HEK293T (cell line): Measurements from ENCODE around the gene GUK1.
A peak's percentile ranks its signal among the peaks of the same experiment; 100 is the strongest.

Source experiments
- CTCF ChIA-PET: fragments of 350-600 bp; formaldehyde crosslinking; extraction: SDS; loops from one replicate; lab custom pipeline; 2021; ENCODE audit warnings: antibody characterized with exemption, inconsistent platforms; lab: Yijun Ruan, JAX
- POLR2A ChIA-PET: fragments of 350-600 bp; formaldehyde crosslinking; extraction: SDS; loops from one replicate; lab custom pipeline; 2020; ENCODE audit warnings: antibody characterized with exemption, inconsistent platforms; lab: Yijun Ruan, JAX
- DNase-seq: peaks from one replicate; pipeline ENCODE4 v3.0.0; 2012; ENCODE audit warnings: mixed read lengths; ENCODE audit errors: extremely low spot score
- ARNT ChIP-seq: fragments of 450-650 bp; IDR thresholded peaks from 2 replicates; pipeline ENCODE4 v1.6.1; 2017; ENCODE audit warnings: mild to moderate bottlenecking
- BHLHE40 ChIP-seq: fragments of 450-650 bp; IDR thresholded peaks from 2 replicates; pipeline ENCODE4 v1.6.1; 2016; ENCODE audit warnings: mild to moderate bottlenecking, moderate library complexity, borderline replicate concordance
- CTBP1 ChIP-seq: fragments of 450-650 bp; IDR thresholded peaks from 2 replicates; pipeline ENCODE4 v1.6.1; 2016; ENCODE audit warnings: borderline replicate concordance
- ELF4 ChIP-seq: fragments of 450-650 bp; IDR thresholded peaks from 2 replicates; pipeline ENCODE4 v1.6.1; 2017; ENCODE audit warnings: antibody characterized with exemption
- FOXA1 ChIP-seq: fragments of 450-650 bp; IDR thresholded peaks from 2 replicates; pipeline ENCODE4 v1.6.1; 2016; ENCODE audit warnings: mild to moderate bottlenecking
- FOXK2 ChIP-seq: fragments of 450-650 bp; IDR thresholded peaks from 2 replicates; pipeline ENCODE4 v1.6.1; 2016; ENCODE audit warnings: mild to moderate bottlenecking
- FOXM1 ChIP-seq: fragments of 450-650 bp; IDR thresholded peaks from 2 replicates; pipeline ENCODE4 v1.6.1; 2017; ENCODE audit warnings: mild to moderate bottlenecking, borderline replicate concordance
- HDGF ChIP-seq: fragments of 450-650 bp; IDR thresholded peaks from 2 replicates; pipeline ENCODE4 v1.6.1; 2017; ENCODE audit warnings: antibody characterized with exemption, borderline replicate concordance
- L3MBTL2 ChIP-seq: fragments of 450-650 bp; conservative IDR thresholded peaks from 2 replicates; pipeline ENCODE4 v1.6.1; 2016; ENCODE audit warnings: mild to moderate bottlenecking
- LEF1 ChIP-seq: fragments of 450-650 bp; IDR thresholded peaks from 2 replicates; pipeline ENCODE4 v1.6.1; 2017; ENCODE audit warnings: mild to moderate bottlenecking, borderline replicate concordance
- NFRKB ChIP-seq: fragments of 450-650 bp; IDR thresholded peaks from 2 replicates; pipeline ENCODE4 v1.6.1; 2016; ENCODE audit warnings: mild to moderate bottlenecking, moderate library complexity
- SP1 ChIP-seq: fragments of 450-650 bp; IDR thresholded peaks from 2 replicates; pipeline ENCODE4 v1.6.1; 2017
- SUZ12 ChIP-seq: fragments of 450-650 bp; IDR thresholded peaks from 2 replicates; pipeline ENCODE4 v1.6.1; 2016; ENCODE audit warnings: mild to moderate bottlenecking
- TARDBP ChIP-seq: fragments of 450-650 bp; IDR thresholded peaks from 2 replicates; pipeline ENCODE4 v1.6.1; 2016
- ZNF384 ChIP-seq: fragments of 450-650 bp; IDR thresholded peaks from 2 replicates; pipeline ENCODE4 v1.6.1; 2016
- TF ChIP-seq, protein P1 (sequence below): fragments of 450-650 bp; IDR thresholded peaks from 2 replicates; pipeline ENCODE4 v1.6.1; 2016

GUK1 gene

DNA sequence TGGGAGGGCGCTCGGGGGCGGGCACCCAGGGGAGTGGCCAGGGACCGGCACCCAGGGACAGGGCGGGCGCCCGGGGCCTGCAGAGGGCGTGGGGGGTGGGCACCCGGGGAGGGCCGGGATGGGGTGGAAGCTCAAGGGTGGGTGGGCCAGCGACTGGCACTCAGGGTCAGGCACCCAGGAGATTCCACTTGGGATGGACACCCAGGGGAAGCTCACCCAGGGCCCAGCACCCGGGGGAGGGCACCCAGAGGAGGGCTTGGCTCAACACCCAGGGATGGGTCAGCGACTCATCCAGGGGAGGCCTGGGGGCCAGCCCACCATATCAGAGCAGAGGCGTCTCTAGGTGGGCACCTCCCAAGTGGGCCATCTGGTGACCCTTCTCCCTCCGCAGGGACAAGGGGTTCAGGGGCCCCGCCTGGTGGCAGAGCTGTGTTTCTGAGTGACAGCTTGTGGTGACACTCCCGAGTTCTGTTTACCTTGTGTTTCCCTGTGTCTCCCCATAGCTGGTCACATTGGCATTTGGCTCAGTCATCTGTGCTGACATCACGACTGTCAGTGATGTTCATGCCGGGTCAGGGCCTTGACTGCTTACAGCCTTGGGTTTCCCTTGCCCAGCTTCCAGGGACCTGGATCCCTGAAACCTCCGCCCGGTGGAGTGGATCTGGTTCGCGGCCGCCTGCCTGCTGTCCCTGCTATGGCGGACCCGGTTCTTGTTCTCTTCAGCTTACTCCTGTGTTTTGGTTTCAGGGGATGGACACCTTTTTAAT is 26.3 kb downstream of the GUK1 start:
- ChIA-PET CTCF (interaction anchor here (0.7 to 1.5 kb wide), 2 partner anchors 36 to 335 kb away, joined by 3 to 7 read pairs; no protein-coding TSS in a partner anchor), POLR2A (interaction anchor here (0.9 to 4.3 kb wide), 12 partner anchors 8 to 56 kb away, joined by 3 to 55 read pairs (median 8); partner anchors contain the start of genes GJC2 and GUK1)
- no peak for TF ChIP-seq ZNF384
- TF ChIP-seq, protein P1, sequence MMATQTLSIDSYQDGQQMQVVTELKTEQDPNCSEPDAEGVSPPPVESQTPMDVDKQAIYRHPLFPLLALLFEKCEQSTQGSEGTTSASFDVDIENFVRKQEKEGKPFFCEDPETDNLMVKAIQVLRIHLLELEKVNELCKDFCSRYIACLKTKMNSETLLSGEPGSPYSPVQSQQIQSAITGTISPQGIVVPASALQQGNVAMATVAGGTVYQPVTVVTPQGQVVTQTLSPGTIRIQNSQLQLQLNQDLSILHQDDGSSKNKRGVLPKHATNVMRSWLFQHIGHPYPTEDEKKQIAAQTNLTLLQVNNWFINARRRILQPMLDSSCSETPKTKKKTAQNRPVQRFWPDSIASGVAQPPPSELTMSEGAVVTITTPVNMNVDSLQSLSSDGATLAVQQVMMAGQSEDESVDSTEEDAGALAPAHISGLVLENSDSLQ: peak; percentile 96
- TF ChIP-seq NFRKB: no peak
- no peak for TF ChIP-seq FOXK2
- no peak for TF ChIP-seq FOXA1
- no peak for TF ChIP-seq BHLHE40
- TF ChIP-seq ELF4: no peak
- no peak for DNase-seq

DNA sequence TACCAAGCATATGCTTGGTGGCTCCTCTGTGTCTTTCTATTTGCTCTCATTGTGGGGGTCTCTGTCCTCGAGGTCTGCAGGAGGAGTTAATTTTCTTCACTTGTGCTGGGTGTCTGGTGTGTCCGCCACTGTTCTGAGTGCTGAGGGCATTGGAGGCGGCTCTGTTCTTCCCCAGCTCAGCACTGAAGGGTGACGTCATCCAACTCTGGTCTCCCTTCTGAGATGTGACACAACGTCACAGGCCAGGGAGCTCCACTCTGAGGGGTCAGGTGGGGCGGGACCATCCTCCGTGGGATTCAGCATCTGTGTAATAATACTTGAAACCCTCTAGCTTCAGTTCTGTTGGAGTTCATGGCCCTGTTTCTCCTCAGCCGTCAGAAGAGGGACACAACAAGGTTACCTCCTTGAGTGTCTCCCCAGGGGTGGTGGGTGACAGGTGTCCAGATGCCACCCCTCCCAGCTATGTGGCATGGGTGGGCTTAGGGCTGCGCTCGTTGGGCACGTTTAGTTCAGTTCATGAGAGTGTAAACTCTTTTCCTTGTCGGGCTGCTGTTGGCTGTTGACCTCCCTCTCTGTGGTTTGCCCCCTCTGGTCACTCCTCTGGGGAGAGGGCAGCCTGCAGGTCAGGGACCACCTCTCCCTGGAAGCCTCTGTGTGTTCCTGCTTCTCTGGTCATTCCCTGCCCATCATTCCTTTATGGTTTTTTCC is 28.6 kb downstream of the GUK1 start:
- ChIA-PET CTCF (no interaction called here), POLR2A (interaction anchor here (1.0 kb wide), 1 partner anchor 28 kb away, joined by 3 read pairs; no protein-coding TSS in a partner anchor)
- TF ChIP-seq TARDBP (no peak), SP1 (no peak), L3MBTL2 (no peak), FOXK2 (no peak), ELF4 (no peak), ZNF384 (no peak), FOXM1 (no peak), BHLHE40 (no peak), NFRKB (no peak), CTBP1 (no peak), SUZ12 (no peak), FOXA1 (no peak), HDGF (no peak), LEF1 (no peak), ARNT (no peak)
- TF ChIP-seq, protein P1: no peak
- no peak for DNase-seq

DNA sequence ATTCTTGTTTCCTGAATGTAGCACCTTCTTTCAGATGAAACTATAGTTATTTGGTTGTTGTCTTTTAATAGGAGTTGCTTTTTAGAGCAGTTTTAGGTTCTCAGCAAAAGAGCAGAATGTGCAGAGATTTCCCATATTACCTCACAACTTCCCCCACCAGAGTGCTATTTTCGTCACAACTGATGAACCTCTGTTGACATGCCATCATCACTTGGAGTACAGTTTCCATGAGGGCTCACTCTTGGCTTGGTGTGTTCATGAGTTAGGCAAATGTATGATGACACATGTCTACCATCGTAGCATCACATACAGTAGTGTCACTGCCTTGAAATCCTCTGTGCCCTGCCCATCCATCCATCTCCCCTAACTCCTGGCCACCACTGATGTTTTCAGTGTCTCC is 29.3 kb downstream of the GUK1 start:
- DNase-seq: no peak
- TF ChIP-seq, protein P1: no peak
- no peak for TF ChIP-seq BHLHE40
- no peak for TF ChIP-seq TARDBP
- no peak for TF ChIP-seq HDGF
- TF ChIP-seq ZNF384: no peak
- TF ChIP-seq L3MBTL2: no peak
- no peak for TF ChIP-seq SP1
- TF ChIP-seq FOXA1: no peak
- no peak for TF ChIP-seq NFRKB
- ChIA-PET CTCF (no interaction called here), POLR2A (interaction anchor here (1.0 kb wide), 1 partner anchor 29 kb away, joined by 3 read pairs; no protein-coding TSS in a partner anchor)

DNA sequence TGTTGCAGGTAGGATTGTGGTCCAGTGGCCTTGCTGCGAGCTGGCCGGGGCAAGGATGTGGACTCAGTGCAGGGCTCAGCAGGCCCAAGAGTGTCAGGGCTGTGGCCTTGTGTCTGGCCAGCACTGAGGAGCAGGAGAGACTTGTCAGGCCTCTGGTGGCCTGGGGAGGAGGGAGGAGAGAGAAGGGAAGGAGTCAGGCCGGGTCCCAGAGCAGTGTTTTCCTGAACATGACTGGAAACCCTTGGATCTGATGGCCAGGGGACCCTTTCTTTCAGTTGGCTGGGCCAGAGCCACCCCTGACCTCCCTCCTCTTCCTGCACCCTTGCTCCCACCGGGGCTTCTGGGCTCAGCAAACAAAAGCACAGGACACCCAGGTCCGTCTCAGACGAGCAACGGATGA is 30.6 kb downstream of the GUK1 start:
- DNase-seq: no peak
- POLR2A ChIA-PET: no interaction called here
- CTCF ChIA-PET: no interaction called here
- TF ChIP-seq FOXM1 (no peak), ZNF384 (no peak), TARDBP (no peak), NFRKB (no peak), FOXK2 (no peak), BHLHE40 (no peak), ARNT (no peak), L3MBTL2 (no peak), HDGF (no peak), CTBP1 (no peak), ELF4 (no peak), FOXA1 (no peak), LEF1 (no peak), SP1 (no peak), SUZ12 (no peak)
- TF ChIP-seq, protein P1: no peak

DNA sequence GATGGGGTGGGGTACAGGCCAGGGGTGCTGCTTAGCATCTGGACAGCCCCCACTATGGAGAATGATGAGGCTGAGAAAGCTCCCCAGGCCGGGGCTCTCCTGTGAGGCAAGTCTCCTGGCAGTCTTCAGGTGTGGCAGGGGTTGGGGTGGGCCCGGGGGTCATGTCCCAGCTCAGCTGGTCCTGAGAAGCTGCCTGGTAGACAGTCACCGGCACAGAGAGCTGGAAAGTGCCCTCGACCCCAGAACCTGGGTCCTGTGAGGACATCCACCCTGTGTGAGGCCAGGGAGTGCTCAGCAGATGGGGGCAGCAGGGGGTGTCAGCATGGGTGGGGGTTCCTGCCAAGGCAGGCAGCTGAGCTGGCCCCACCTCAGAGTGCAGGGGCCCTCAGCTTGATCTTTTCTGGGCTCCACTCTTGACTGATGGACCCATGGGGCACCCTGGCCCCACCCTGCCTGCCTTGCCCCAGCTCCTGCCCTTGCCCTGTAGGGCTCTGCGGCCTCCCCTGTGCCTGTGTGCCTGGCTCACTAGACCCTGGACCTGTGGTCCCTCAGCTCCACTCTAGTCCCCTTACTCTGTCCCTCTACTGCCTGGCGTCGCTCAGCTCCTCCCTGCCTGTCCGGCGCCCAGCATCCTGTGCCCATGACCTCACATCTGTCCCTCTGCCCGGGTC is 31.3 kb downstream of the GUK1 start:
- no peak for TF ChIP-seq FOXM1
- TF ChIP-seq ARNT: no peak
- no peak for TF ChIP-seq CTBP1
- TF ChIP-seq L3MBTL2: no peak
- TF ChIP-seq ZNF384: no peak
- TF ChIP-seq, protein P1: no peak
- no peak for TF ChIP-seq HDGF
- TF ChIP-seq BHLHE40: no peak
- TF ChIP-seq LEF1: no peak
- TF ChIP-seq FOXA1: no peak
- no peak for TF ChIP-seq FOXK2
- TF ChIP-seq SUZ12: no peak
- TF ChIP-seq NFRKB: no peak
- no peak for DNase-seq
- CTCF ChIA-PET: no interaction called here
- POLR2A ChIA-PET: interaction anchor here (1.2 to 1.7 kb wide), 2 partner anchors 18 to 89 kb away, joined by 3 to 5 read pairs; partner anchors contain the start of gene ARF1
